HG03064 (cell line): ENCODE measurements around the gene PLCG2.

Experiments used
- ATAC-seq: cut with Tn5 transposase; IDR thresholded peaks from one replicate; pipeline ENCODE4 v1.9.1; 2021; ENCODE audit warnings: low read depth; ENCODE audit not compliant: unreplicated experiment

Gene PLCG2

GRCh38 chr16:81902025-81902424 lies 122.9 kb downstream of the PLCG2 start:
- no peak for ATAC-seq

DNA sequence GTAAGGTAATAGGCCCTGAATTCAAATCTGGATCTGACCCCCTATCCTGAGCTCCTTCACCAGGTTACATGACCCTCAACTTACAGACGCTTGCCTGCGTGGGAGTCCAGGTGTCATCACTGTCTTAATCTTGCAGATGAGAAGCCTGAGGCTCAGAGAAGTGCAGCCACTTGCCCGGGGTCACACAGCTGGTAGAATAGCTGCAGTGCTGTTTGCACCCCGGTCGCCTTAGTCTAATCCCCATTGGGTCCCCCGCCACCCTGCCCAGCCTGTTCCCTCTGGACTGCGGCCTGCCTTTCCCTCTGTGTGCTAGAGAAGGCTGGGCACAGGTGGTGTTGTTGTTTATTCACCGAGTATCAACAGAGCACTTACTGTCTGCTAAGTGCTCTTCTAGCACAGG lies 125.2 kb downstream of the PLCG2 start:
- no peak for ATAC-seq

DNA sequence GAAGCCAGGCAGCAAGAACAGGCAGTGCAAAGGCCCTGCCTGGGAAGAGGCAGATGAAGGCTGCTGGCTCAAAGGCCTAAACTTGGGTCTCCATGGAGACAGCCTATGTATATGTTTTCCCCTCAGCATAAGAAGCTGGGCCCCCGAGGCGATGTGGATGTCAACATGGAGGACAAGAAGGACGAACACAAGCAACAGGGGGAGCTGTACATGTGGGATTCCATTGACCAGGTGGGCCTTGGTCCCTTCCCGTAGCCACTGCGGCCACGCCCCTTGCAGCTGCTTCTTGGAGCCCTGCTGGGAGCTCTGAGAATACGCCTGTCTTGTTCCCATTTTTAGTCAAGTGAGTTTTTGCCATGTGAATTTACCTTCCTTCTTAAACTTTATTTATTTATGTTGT lies 126.2 kb downstream of the PLCG2 start:
- ATAC-seq, result no peak

GRCh38 chr16:81907681-81908080 lies 128.6 kb downstream of the PLCG2 start:
- ATAC-seq, result no peak

DNA sequence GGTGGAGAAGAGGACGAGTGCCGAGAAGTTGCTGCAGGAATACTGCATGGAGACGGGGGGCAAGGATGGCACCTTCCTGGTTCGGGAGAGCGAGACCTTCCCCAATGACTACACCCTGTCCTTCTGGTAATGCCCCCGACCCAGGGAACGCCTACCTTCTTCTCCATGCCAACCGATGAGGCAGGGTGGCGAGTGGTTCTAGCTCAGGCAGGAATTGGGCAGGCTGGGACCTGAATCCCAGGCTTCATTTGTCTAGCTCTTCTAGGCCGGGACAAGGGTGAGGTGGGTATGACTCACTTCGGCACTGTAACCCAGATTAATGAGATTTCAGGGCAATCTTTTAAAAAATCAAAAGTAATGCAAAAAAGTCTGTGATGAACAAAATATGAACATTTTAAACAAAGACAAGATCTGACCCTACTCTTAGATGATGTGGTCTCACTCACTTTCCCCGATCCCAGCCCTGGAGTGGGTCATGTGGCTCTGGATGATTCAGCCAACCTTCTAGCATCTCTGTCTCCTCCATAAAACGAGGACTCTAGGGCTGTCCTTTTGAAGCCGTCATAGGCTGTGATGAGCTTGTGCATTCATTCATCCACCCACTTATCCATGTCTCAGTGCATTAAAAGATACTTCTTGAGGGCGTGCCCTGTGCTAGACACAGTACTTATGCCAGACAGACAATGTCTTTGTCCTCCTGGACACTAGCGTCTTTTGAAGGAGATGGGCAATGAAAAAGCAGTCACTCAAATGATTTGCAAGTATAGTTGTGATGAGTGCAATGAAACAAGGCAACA lies 129.6 kb downstream of the PLCG2 start:
- ATAC-seq, result no peak

GRCh38 chr16:81910366-81910885 lies 131.3 kb downstream of the PLCG2 start:
- ATAC-seq, result no peak

DNA sequence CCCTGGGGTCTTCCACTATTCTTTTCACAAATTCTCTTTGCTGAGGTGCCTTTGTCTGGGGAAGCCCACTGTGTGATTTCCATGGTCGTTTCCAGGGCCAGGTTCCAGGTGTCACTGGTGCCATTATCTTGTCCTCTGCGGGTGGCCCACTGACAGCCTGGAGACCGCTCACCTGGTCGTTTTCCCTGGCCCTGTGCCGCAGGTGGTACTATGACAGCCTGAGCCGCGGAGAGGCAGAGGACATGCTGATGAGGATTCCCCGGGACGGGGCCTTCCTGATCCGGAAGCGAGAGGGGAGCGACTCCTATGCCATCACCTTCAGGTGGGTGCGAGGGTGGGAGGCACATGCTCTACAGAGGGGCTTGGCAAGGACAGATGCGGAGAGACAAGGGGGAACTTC lies 133.3 kb downstream of the PLCG2 start:
- ATAC-seq, result no peak

DNA sequence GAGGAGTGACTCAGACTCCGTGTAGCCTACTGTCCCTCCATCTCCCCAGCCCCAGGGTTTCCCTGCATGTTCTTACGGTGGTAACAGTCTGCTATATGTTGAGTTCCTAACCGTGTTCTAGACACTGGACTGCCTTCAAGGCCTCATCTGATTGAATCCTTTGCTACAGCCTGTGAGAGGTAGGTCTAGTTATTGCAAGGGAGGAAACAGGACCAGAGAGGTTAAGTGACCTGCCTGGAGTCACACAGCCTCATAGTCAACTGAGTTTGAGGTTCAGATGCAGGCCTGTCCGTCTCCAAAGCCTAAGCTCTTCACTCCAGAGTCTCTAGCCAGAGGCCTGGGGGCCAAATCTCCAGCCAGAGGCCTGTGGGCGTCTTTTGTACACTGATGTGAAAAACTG lies 134.1 kb downstream of the PLCG2 start:
- ATAC-seq, result no peak

GRCh38 chr16:81917375-81917774 lies 138.3 kb downstream of the PLCG2 start:
- ATAC-seq, result no peak

DNA sequence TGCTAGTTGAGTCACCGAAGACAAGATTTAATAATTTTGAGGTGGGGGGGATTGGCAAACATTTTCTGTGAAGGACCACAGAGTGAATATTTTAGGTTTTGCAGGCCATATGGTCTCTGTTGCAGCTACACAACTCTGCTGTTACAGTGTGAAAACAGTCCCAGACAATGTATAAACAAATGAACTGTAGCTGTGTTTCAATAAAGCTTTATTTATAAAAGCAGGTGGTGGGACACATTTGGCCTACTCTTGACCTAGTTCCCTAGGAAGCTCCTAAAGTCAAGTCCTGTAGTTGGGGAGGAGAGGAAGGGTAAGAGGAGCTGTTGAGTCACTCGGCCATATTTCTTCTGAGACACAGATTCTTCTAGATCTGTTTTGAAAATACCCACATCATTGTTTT lies 139.8 kb downstream of the PLCG2 start:
- no peak for ATAC-seq

- no peak for ATAC-seq
These were observed 141.4 kb downstream of the PLCG2 start for GRCh38 chr16:81920498-81920897.

DNA sequence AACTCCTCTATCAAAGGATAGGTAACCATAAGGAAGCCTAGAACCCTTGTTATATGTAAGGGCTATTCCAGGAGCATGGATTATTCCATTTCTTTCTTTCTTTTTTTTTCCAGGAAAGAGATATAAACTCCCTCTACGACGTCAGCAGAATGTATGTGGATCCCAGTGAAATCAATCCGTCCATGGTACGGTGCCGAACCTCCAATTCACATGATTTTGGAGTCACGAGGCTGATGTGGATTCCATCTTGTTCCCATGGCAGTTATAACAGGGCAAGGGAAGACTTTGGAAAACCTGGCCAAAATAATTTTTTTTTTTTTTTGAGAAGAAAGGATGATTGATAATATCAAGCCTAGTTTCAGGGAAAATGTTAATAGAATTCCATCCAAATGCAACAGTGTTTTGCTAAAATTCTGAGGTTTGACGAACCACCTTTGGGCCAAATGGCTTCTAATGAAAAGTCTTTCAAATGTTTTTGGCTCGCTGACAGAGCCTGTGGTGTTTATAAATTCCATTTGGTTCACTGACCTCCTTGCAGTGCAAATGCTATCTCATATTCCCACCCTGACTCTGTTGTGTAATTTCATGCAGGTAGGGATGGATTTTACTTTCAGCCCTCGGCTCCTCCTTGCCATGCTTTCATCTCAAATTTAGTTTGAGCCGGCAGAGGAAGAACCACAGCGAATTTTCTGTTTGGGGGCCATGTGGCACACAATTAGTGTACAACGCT lies 142.2 kb downstream of the PLCG2 start:
- no peak for ATAC-seq

DNA sequence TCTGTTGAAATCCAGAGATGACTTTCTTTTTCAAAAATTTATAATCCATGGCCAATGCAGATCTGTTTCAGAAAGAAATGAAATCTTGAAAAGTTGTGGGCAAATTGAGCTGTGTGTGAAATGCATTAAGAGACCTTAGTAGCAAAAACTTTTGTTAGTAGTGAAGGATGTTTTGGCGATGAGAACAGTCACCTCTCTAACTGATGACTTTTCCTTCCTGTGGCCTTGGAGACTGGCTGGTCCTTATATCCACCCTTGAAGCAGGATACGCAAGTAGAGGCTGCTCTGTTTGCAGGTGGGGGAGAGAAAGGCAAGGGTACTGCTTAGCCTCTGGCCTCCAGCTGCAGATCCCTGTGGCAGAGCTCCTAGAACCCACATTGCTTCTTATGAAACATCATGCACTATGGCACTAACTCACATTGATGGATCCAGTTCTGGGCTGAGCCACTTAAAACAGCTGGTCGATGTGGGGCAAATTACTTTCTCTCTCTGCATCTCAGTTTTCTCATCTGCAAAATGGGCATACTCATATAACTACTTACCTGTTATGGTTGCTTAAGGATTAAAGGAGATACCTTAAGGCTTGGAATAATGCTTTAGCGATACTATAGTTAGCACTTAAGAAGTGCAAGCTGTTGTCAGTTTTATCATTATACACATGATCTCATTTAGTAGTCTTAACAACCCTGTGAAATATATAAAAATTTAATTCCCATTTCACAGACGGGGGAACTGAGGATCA lies 142.9 kb downstream of the PLCG2 start:
- ATAC-seq, result no peak

DNA sequence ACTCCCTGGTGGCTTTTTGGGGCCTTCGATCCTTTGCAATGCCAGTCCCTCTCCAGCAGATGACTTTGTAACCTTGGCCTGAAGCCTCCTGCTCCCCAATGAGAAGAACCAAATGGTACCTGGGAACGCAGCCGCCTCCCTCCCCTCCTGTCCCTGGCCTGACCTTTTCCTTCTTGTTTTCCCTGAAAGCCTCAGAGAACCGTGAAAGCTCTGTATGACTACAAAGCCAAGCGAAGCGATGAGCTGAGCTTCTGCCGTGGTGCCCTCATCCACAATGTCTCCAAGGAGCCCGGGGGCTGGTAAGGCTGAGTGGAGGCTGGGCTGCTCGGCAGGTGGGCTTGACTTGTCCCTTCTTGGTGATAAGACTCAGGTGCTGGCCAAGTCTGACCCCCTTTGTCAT lies 144.2 kb downstream of the PLCG2 start:
- ATAC-seq, result no peak

DNA sequence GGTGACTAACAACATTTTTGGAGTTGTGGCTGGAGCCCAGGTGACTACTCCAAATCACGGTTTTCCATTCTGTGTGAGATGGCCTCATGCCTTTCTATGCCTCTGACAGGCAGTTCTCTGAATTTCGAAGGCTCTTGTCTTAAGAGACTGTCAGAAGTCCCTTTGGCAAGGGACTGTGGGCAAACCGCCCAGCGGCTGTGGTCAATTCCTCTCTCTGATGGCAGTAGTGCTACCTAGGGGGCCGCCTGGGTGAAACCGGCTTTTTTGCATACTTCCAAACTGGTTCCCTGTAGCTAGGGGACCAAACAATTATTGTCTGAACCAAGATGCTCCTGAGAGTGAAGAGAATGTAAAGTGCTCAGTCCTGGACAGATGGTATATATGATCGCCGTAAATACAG lies 145.9 kb downstream of the PLCG2 start:
- ATAC-seq, result no peak

GRCh38 chr16:81926036-81926435 lies 146.9 kb downstream of the PLCG2 start:
- ATAC-seq, result no peak

- ATAC-seq, result no peak
These were observed 148.6 kb downstream of the PLCG2 start for GRCh38 chr16:81927561-81928185.

DNA sequence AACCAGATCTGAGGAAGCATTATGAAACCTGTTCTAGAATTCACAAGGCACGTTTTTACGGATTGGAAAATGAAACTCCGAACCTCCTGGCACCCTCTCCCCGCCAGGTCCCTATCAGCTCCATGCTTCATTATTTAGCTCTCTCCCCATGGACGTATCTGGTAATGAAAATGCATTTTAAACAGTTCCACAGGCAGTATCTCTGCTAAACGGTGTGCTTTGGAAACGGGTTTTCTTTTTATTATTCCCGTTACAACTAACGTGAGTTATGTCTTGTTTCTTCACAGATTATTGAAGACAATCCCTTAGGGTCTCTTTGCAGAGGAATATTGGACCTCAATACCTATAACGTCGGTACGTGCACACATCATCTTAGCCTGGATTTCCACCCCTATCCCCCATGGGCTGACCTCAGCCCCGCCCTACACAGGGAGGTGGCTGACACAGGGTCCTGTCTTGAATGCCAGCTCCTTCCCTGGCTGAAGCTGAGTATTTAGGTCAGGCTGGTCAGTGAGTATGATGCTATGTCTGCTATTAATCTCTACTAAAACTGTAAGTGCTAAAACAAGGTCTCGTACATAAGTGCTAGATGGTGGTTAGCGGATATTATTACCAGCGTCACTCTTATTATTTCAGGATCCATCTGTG lies 149.3 kb downstream of the PLCG2 start:
- ATAC-seq, result no peak

DNA sequence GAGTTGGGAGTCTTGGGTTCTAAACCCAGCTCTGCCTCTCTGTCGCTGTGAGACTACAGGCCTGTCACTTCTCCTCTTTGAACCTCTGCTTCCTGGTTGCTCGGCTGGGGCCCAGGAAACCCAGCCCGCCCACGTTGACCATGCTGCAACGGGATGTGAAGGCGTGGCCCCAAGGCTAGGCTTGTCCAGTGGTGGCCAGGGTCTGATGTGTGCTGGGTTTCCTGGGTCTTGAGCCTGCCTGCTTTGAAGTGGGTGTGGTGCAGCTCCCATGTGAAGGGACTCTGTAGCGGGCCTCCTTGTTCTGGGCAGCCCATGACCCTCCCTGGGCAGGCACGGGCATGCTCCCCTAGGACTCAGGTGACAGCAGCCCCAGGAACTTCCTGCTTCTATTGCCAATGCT lies 149.9 kb downstream of the PLCG2 start:
- ATAC-seq, result no peak

DNA sequence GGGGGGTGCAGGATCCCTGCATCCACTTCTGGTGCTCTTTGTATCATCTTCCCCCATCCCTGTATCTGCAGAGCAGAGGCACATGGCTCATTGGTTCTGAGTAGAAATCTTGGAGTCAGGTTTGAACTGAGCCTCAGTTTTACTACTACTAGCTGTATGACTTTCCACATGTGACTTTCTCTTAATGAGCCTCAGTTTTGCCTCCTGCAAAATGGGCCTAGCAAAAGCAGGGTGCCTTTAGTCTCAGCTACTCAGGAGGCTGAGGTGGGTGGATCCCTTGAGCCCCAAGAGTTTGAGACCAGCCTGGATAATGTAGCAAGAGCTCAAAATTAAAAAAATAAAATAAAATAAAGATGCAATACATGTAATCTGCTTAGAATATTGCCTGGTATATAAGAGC lies 150.8 kb downstream of the PLCG2 start:
- ATAC-seq, result no peak
